Measurements from ENCODE around the gene ROBO2. TPM values are rescaled to one million over a fixed set of nuclear protein-coding genes. Genes with fewer than 3 reads are reported as not detected.

The ROBO2 gene
- total and polyA plus RNA-seq, 7 donors = 0.23 to 2.9 (median 0.38) TPM; not detected in 1

GRCh38 chr3:77147836-77148578 lies 108.1 kb downstream of the ROBO2 start:
- H3K9me3 ChIP-seq = no peaks in the 10 kb centered on the region
- no peak overlapping the region for H3K27ac ChIP-seq
- intact Hi-C loops (cut with DNase I) = no loop called here
- TF ChIP-seq POLR2AphosphoS5 (IDR thresholded peaks at IDR 0.05) (no peak), EP300 (IDR thresholded peaks at IDR 0.05) (no peak), POLR2A (IDR thresholded peaks at IDR 0.05) (no peak), CTCF (IDR thresholded peaks at IDR 0.05) (no peak)
- H3K4me3 ChIP-seq = no peak overlapping the region
- H3K4me1 ChIP-seq = no peaks in the 10 kb centered on the region
- H3K36me3 ChIP-seq = no peaks in the 10 kb centered on the region
- no peaks in the 10 kb centered on the region for H3K27me3 ChIP-seq
- no peak for DNase-seq
- 48 to 71% methylated on average over 8 of the region's 8 CpGs for WGBS, 2 donors

GRCh38 chr3:77149382-77149781 lies 109.5 kb downstream of the ROBO2 start:
- Histone ChIP-seq H3K4me1 (no peaks in the 10 kb centered on the region), H3K27me3 (no peaks in the 10 kb centered on the region), H3K9me3 (no peaks in the 10 kb centered on the region), H3K36me3 (no peaks in the 10 kb centered on the region), H3K27ac (no peak overlapping the region), H3K4me3 (no peak overlapping the region)
- no peak for TF ChIP-seq POLR2A (IDR thresholded peaks at IDR 0.05)
- no peak for TF ChIP-seq CTCF (IDR thresholded peaks at IDR 0.05)
- no peak for TF ChIP-seq POLR2AphosphoS5 (IDR thresholded peaks at IDR 0.05)
- TF ChIP-seq EP300 (IDR thresholded peaks at IDR 0.05) = no peak
- 82 to 83% methylated on average over 2 of the region's 2 CpGs for WGBS, 2 donors
- no peak for DNase-seq
- intact Hi-C loops (cut with DNase I) = no loop called here

- no peaks in the 10 kb centered on the region for H3K36me3 ChIP-seq
- H3K4me3 ChIP-seq = no peak overlapping the region
- intact Hi-C loops (cut with DNase I) = no loop called here
- H3K4me1 ChIP-seq = no peaks in the 10 kb centered on the region
- H3K9me3 ChIP-seq = no peaks in the 10 kb centered on the region
- DNase-seq = no peak
- no peak overlapping the region for H3K27ac ChIP-seq
- no peaks in the 10 kb centered on the region for H3K27me3 ChIP-seq
- WGBS, 2 donors = 88% methylated on average over 7 of the region's 7 CpGs
- TF ChIP-seq POLR2AphosphoS5 (IDR thresholded peaks at IDR 0.05) (no peak), CTCF (IDR thresholded peaks at IDR 0.05) (no peak), POLR2A (IDR thresholded peaks at IDR 0.05) (no peak), EP300 (IDR thresholded peaks at IDR 0.05) (no peak)
Measured at GRCh38 chr3:77150028-77150427, 110.1 kb downstream of the ROBO2 start.

GRCh38 chr3:77150759-77151158 lies 110.9 kb downstream of the ROBO2 start:
- Histone ChIP-seq H3K27me3 (no peaks in the 10 kb centered on the region), H3K27ac (no peak overlapping the region), H3K9me3 (no peaks in the 10 kb centered on the region), H3K36me3 (no peaks in the 10 kb centered on the region), H3K4me1 (no peaks in the 10 kb centered on the region), H3K4me3 (no peak overlapping the region)
- no peak for TF ChIP-seq EP300 (IDR thresholded peaks at IDR 0.05)
- TF ChIP-seq CTCF (IDR thresholded peaks at IDR 0.05) = no peak
- no peak for TF ChIP-seq POLR2A (IDR thresholded peaks at IDR 0.05)
- TF ChIP-seq POLR2AphosphoS5 (IDR thresholded peaks at IDR 0.05) = no peak
- no peak for DNase-seq
- intact Hi-C loops (cut with DNase I) = no loop called here
